IMR-90 (cell line): Measurements from ENCODE around the gene GRID2IP. TPM values are rescaled to one million over a fixed set of nuclear protein-coding genes. Genes with fewer than 3 reads are reported as not detected.

Experiments used
- ATAC-seq: fragments of 200-7000 bp; cut with Tn5 transposase; 2 replicates; pipeline ENCODE4 v1.9.1; 2020; ENCODE audit warnings: low read depth, mild to moderate bottlenecking, moderate library complexity
- BruUV-seq: library from RNA; stranded (reverse); fragments of 400-500 nt; replicated peaks from 2 replicates; lab custom pipeline; 2021; lab: Mats Ljungman, UMichigan
- CTCF ChIA-PET: fragments of 300-600 bp; formaldehyde crosslinking; extraction: SDS; loops from one replicate; lab custom pipeline; 2021; ENCODE audit warnings: antibody characterized with exemption; lab: Yijun Ruan, JAX
- POLR2A ChIA-PET: fragments of 300-600 bp; sonication (Branson Sonifier 250); formaldehyde crosslinking; loops from one replicate; lab custom pipeline; 2022; ENCODE audit warnings: antibody characterized with exemption; ENCODE audit not compliant: unreplicated experiment; lab: Charles Lee
- DNase-seq: peaks from one replicate; pipeline ENCODE4 v3.0.0; 2013
- H2AFZ ChIP-seq: replicated peaks from 2 replicates; pipeline ENCODE3; 2013; ENCODE audit warnings: low read length, mild to moderate bottlenecking; ENCODE audit not compliant: poor library complexity
- H2AK5ac ChIP-seq: 2 replicates; pipeline ENCODE4 v1.6.1; 2013; ENCODE audit warnings: low read depth, low read length, inconsistent platforms
- H2AK9ac ChIP-seq: replicated peaks from 2 replicates; pipeline ENCODE3; 2013; ENCODE audit warnings: mild to moderate bottlenecking, low read depth, low read length, moderate library complexity; ENCODE audit not compliant: poor library complexity
- H2BK120ac ChIP-seq: 2 replicates; pipeline ENCODE4 v1.6.1; 2013; ENCODE audit warnings: low read depth, low read length, inconsistent platforms
- H2BK15ac ChIP-seq: 3 replicates; pipeline ENCODE4 v1.6.1; 2013; ENCODE audit warnings: low read depth, low read length, inconsistent platforms
- H2BK20ac ChIP-seq: 2 replicates; pipeline ENCODE4 v1.6.1; 2013; ENCODE audit warnings: low read depth, mild to moderate bottlenecking, inconsistent platforms, low read length, moderate library complexity
- H2BK5ac ChIP-seq: 2 replicates; pipeline ENCODE4 v1.6.1; 2013; ENCODE audit warnings: mild to moderate bottlenecking, low read depth, low read length, inconsistent platforms; ENCODE audit not compliant: poor library complexity, severe bottlenecking
- H3K14ac ChIP-seq: replicated peaks from 2 replicates; pipeline ENCODE4 v1.6.1; 2013; ENCODE audit warnings: low read depth, low read length, inconsistent platforms
- H3K18ac ChIP-seq: 2 replicates; pipeline ENCODE4 v1.6.1; 2013; ENCODE audit warnings: low read depth, low read length, control low read depth
- H3K23ac ChIP-seq: 2 replicates; pipeline ENCODE4 v1.6.1; 2013; ENCODE audit warnings: low read depth, low read length, inconsistent platforms
- H3K27ac ChIP-seq: 2 replicates; pipeline ENCODE4 v1.5.1; 2013; ENCODE audit warnings: mild to moderate bottlenecking, control low read depth, low read length; ENCODE audit not compliant: insufficient read depth
- H3K27me3 ChIP-seq: 2 replicates; pipeline ENCODE4 v1.6.1; 2013; ENCODE audit warnings: low read length; ENCODE audit not compliant: control insufficient read depth, insufficient read depth
- H3K36me3 ChIP-seq: 2 replicates; pipeline ENCODE4 v1.6.1; 2013; ENCODE audit warnings: low read length, mixed read lengths; ENCODE audit not compliant: control insufficient read depth, insufficient read depth
- H3K4ac ChIP-seq: 2 replicates; pipeline ENCODE4 v1.6.1; 2013; ENCODE audit warnings: low read depth, low read length, inconsistent platforms
- H3K4me1 ChIP-seq: 2 replicates; pipeline ENCODE4 v1.6.1; 2013; ENCODE audit warnings: low read length, mixed read lengths; ENCODE audit not compliant: control insufficient read depth, insufficient read depth
- H3K4me2 ChIP-seq: 2 replicates; pipeline ENCODE4 v1.6.1; 2013; ENCODE audit warnings: low read depth, mild to moderate bottlenecking, control low read depth, low read length, moderate library complexity
- H3K4me3 ChIP-seq: 2 replicates; pipeline ENCODE4 v1.5.1; 2013; ENCODE audit warnings: low read depth, mild to moderate bottlenecking, control low read depth, low read length, moderate library complexity; ENCODE audit not compliant: insufficient read depth
- H3K56ac ChIP-seq: 2 replicates; pipeline ENCODE4 v1.6.1; 2013; ENCODE audit warnings: low read length, inconsistent platforms; ENCODE audit not compliant: insufficient read depth; ENCODE audit errors: extremely low read depth
- H3K79me1 ChIP-seq, 2 experiments: 2 replicates each; pipeline ENCODE4 v1.6.1; 2013; ENCODE audit warnings: low read length in 2 of 2, inconsistent platforms in 1 of 2, low read depth in 1 of 2
- H3K9ac ChIP-seq: 2 replicates; pipeline ENCODE4 v1.6.1; 2013; ENCODE audit warnings: low read depth, low read length, control low read depth
- H3K9me1 ChIP-seq: 2 replicates; pipeline ENCODE4 v1.6.1; 2013; ENCODE audit warnings: low read length, inconsistent platforms; ENCODE audit not compliant: insufficient read depth
- H3K9me3 ChIP-seq: 2 replicates; pipeline ENCODE4 v1.6.1; 2013; ENCODE audit warnings: low read length; ENCODE audit not compliant: control insufficient read depth, insufficient read depth
- H4K20me1 ChIP-seq: 2 replicates; pipeline ENCODE4 v1.6.1; 2013; ENCODE audit warnings: low read length, inconsistent platforms; ENCODE audit not compliant: insufficient read depth
- H4K5ac ChIP-seq: 2 replicates; pipeline ENCODE4 v1.6.1; 2013; ENCODE audit warnings: mild to moderate bottlenecking, low read depth, low read length, control low read depth
- H4K8ac ChIP-seq, 2 experiments: 2 replicates each; pipeline ENCODE4 v1.6.1; 2013; ENCODE audit warnings: low read depth in 2 of 2, low read length in 2 of 2, control low read depth in 1 of 2, inconsistent platforms in 1 of 2
- H4K91ac ChIP-seq: 2 replicates; pipeline ENCODE4 v1.6.1; 2013; ENCODE audit warnings: low read depth, low read length, inconsistent platforms; ENCODE audit not compliant: insufficient read depth
- BHLHE40 ChIP-seq: fragments of 150-350 bp; IDR thresholded peaks from 2 replicates; pipeline ENCODE4 v1.6.1; 2016; ENCODE audit warnings: mild to moderate bottlenecking, low read depth, low read length
- CEBPB ChIP-seq: IDR thresholded peaks from 2 replicates; pipeline ENCODE4 v1.6.1; 2012; ENCODE audit warnings: low read depth, low read length, improper control_type of control experiment
- CHD1 ChIP-seq: IDR thresholded peaks from 2 replicates; pipeline ENCODE4 v1.6.1; 2012; ENCODE audit warnings: low read depth, low read length, improper control_type of control experiment
- FOS ChIP-seq: fragments of 150-350 bp; IDR thresholded peaks from 2 replicates; pipeline ENCODE4 v1.6.1; 2016; ENCODE audit warnings: low read depth, low read length
- MAFK ChIP-seq: IDR thresholded peaks from 2 replicates; pipeline ENCODE4 v1.6.1; 2012; ENCODE audit warnings: low read depth, low read length, improper control_type of control experiment
- MAZ ChIP-seq: IDR thresholded peaks from 2 replicates; pipeline ENCODE4 v1.6.1; 2012; ENCODE audit warnings: low read depth, mild to moderate bottlenecking, low read length, improper control_type of control experiment, moderate library complexity, borderline replicate concordance
- MXI1 ChIP-seq: IDR thresholded peaks from 2 replicates; pipeline ENCODE4 v1.6.1; 2012; ENCODE audit warnings: low read depth, mild to moderate bottlenecking, low read length, moderate library complexity, borderline replicate concordance
- NFE2L2 ChIP-seq: fragments of 150-350 bp; IDR thresholded peaks from 2 replicates; pipeline ENCODE4 v1.6.1; 2016; ENCODE audit warnings: low read depth, mild to moderate bottlenecking, low read length
- POLR2A ChIP-seq: IDR thresholded peaks from 2 replicates; pipeline ENCODE4 v1.6.1; 2012; ENCODE audit warnings: mild to moderate bottlenecking, low read depth, low read length
- RAD21 ChIP-seq: IDR thresholded peaks from 2 replicates; pipeline ENCODE4 v1.6.1; 2012; ENCODE audit warnings: low read length, improper control_type of control experiment
- RCOR1 ChIP-seq: IDR thresholded peaks from 2 replicates; pipeline ENCODE4 v1.6.1; 2012; ENCODE audit warnings: mild to moderate bottlenecking, low read length, improper control_type of control experiment; ENCODE audit not compliant: insufficient replicate concordance
- RFX5 ChIP-seq: IDR thresholded peaks from 2 replicates; pipeline ENCODE4 v1.8.0; 2012; ENCODE audit warnings: low read depth, mild to moderate bottlenecking, low read length, moderate library complexity
- SMC3 ChIP-seq: fragments of 150-350 bp; IDR thresholded peaks from 2 replicates; pipeline ENCODE4 v1.6.1; 2016; ENCODE audit warnings: low read depth, mild to moderate bottlenecking, antibody characterized with exemption, low read length, moderate library complexity
- WGBS, 2 experiments: methylation state at CpG; one replicate each; pipeline versions ENCODE4 v1.1.5 to v1.1.7; 2013; ENCODE audit warnings: missing lambda C conversion rate in 2 of 2; ENCODE audit not compliant: insufficient read length in 1 of 2; ENCODE audit errors: extremely low coverage in 2 of 2; 5-methylcytosine and 5-hydroxymethylcytosine counted together
- dilution Hi-C: fragments of 300-500 bp; cut with HindIII; formaldehyde crosslinking; loops from one replicate; pipeline ENCODE4 v1.14.3; 2018; ENCODE audit warnings: low sequenced_read_pairs; ENCODE audit not compliant: unreplicated experiment
- in situ Hi-C: fragments of 300-500 bp; cut with MboI; formaldehyde crosslinking; loops from 3 replicates; pipeline ENCODE4 v1.14.3; 2019; ENCODE audit warnings: low sequenced_read_pairs, inconsistent platforms, mixed read lengths
- intact Hi-C: fragments of 100-400 bp; cut with micrococcal nuclease; formaldehyde crosslinking; loops from 2 replicates; pipeline ENCODE4 v1.10.0; 2022
- polyA plus RNA-seq, 3 experiments: library from polyadenylated mRNA; depleted of rRNA; stranded (reverse); fragments of >200 nt; gene quantifications; 2 replicates each; pipeline ENCODE4 v1.2.3, GENCODE V29; 2012; ENCODE audit warnings: low replicate concordance in 1 of 3
- total RNA-seq: library from RNA; depleted of rRNA; stranded (reverse); fragments of >200 nt; gene quantifications from 2 replicates; pipeline ENCODE4 v1.2.3, GENCODE V29; 2012
- TF ChIP-seq, protein P1 (sequence below): fragments of 150-350 bp; IDR thresholded peaks from 2 replicates; pipeline ENCODE4 v1.6.1; 2016; ENCODE audit warnings: low read depth, mild to moderate bottlenecking, low read length, moderate library complexity, borderline replicate concordance
- TF ChIP-seq, protein P2 (sequence below): conservative IDR thresholded peaks from 2 replicates; pipeline ENCODE4 v1.5.1; 2012; ENCODE audit warnings: mild to moderate bottlenecking, low read depth, low read length, improper control_type of control experiment
- TF ChIP-seq, protein P3 (sequence below): fragments of 150-350 bp; IDR thresholded peaks from 2 replicates; pipeline ENCODE4 v1.6.1; 2017; ENCODE audit warnings: mild to moderate bottlenecking, antibody characterized with exemption, low read length, low read depth

GRID2IP gene
- total and polyA plus RNA-seq, 2 of the 4 experiments (the other 2 are of a cell fraction): not detected

- H3K9ac ChIP-seq: no peak overlapping the region
- no peak overlapping the region for H2AK9ac ChIP-seq
- ATAC-seq (no peak), DNase-seq (no peak)
- H3K56ac ChIP-seq: no peak overlapping the region
- no peak overlapping the region for H2AFZ ChIP-seq
- BruUV-seq: no TSS peak
- H3K79me1 ChIP-seq: no peaks in the 10 kb centered on the region
- no peak for TF ChIP-seq CEBPB
- TF ChIP-seq RFX5: no peak
- no peak for TF ChIP-seq BHLHE40
- TF ChIP-seq MXI1: no peak
- TF ChIP-seq RAD21: no peak
- TF ChIP-seq NFE2L2: no peak
- no peak for TF ChIP-seq RCOR1
- TF ChIP-seq, protein P1, sequence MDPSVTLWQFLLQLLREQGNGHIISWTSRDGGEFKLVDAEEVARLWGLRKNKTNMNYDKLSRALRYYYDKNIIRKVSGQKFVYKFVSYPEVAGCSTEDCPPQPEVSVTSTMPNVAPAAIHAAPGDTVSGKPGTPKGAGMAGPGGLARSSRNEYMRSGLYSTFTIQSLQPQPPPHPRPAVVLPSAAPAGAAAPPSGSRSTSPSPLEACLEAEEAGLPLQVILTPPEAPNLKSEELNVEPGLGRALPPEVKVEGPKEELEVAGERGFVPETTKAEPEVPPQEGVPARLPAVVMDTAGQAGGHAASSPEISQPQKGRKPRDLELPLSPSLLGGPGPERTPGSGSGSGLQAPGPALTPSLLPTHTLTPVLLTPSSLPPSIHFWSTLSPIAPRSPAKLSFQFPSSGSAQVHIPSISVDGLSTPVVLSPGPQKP: no peak
- no peak for TF ChIP-seq POLR2A
- TF ChIP-seq FOS: no peak
- TF ChIP-seq MAFK: no peak
- no peak for TF ChIP-seq SMC3
- TF ChIP-seq, protein P2, sequence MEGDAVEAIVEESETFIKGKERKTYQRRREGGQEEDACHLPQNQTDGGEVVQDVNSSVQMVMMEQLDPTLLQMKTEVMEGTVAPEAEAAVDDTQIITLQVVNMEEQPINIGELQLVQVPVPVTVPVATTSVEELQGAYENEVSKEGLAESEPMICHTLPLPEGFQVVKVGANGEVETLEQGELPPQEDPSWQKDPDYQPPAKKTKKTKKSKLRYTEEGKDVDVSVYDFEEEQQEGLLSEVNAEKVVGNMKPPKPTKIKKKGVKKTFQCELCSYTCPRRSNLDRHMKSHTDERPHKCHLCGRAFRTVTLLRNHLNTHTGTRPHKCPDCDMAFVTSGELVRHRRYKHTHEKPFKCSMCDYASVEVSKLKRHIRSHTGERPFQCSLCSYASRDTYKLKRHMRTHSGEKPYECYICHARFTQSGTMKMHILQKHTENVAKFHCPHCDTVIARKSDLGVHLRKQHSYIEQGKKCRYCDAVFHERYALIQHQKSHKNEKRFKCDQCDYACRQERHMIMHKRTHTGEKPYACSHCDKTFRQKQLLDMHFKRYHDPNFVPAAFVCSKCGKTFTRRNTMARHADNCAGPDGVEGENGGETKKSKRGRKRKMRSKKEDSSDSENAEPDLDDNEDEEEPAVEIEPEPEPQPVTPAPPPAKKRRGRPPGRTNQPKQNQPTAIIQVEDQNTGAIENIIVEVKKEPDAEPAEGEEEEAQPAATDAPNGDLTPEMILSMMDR: no peak
- TF ChIP-seq MAZ: no peak
- TF ChIP-seq, protein P3, sequence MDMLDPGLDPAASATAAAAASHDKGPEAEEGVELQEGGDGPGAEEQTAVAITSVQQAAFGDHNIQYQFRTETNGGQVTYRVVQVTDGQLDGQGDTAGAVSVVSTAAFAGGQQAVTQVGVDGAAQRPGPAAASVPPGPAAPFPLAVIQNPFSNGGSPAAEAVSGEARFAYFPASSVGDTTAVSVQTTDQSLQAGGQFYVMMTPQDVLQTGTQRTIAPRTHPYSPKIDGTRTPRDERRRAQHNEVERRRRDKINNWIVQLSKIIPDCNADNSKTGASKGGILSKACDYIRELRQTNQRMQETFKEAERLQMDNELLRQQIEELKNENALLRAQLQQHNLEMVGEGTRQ: no peak
- TF ChIP-seq CHD1: no peak
- 49% methylated on average over 5 of the region's 22 CpGs; no CpG with 5 or more reads in 1 of the 2 experiments for WGBS, 2 experiments
- no peak overlapping the region for H3K4me3 ChIP-seq
- H3K4me2 ChIP-seq: no peak overlapping the region
- dilution Hi-C loops: no loop called here
- in situ Hi-C loops: no loop called here
- H2BK120ac ChIP-seq: no peak overlapping the region
- ChIA-PET POLR2A (no interaction called here), CTCF (no interaction called here)
- H2BK5ac ChIP-seq: no peak overlapping the region
- H3K27ac ChIP-seq: no peak overlapping the region
- no peak overlapping the region for H4K91ac ChIP-seq
- no peak overlapping the region for H4K8ac ChIP-seq
- intact Hi-C loops: no loop called here
- H4K5ac ChIP-seq: no peak overlapping the region
- no peaks in the 10 kb centered on the region for H3K9me3 ChIP-seq
- H3K36me3 ChIP-seq: no peaks in the 10 kb centered on the region
- H3K4me1 ChIP-seq: no peaks in the 10 kb centered on the region
- no peak overlapping the region for H3K14ac ChIP-seq
- H3K18ac ChIP-seq: no peak overlapping the region
- no peak overlapping the region for H3K4ac ChIP-seq
- H3K27me3 ChIP-seq: peaks cover 6% of the 10 kb centered on the region; the same call in 1 of the 2 replicates
- H2BK20ac ChIP-seq: no peak overlapping the region
- no peak overlapping the region for H3K23ac ChIP-seq
- H3K9me1 ChIP-seq: no peaks in the 10 kb centered on the region
- H2AK5ac ChIP-seq: no peak overlapping the region
- H4K20me1 ChIP-seq: no peaks in the 10 kb centered on the region
- H2BK15ac ChIP-seq: no peak overlapping the region
Measured at GRCh38 chr7:6545398-6546126, 5.7 kb downstream of the GRID2IP start.
